WTC11 (cell line): ENCODE data around the gene LDLRAD2. TPM values are rescaled to one million over a fixed set of nuclear protein-coding genes. Genes with fewer than 3 reads are reported as not detected.

Source experiments
- ATAC-seq: fragments of 200-7000 bp; cut with Tn5 transposase; 2 replicates; pipeline ENCODE4 v1.10.0; 2021; ENCODE audit warnings: mild to moderate bottlenecking, moderate library complexity
- CTCF ChIA-PET: fragments of 300-600 bp; sonication (Branson Sonifier 250); formaldehyde crosslinking; loops from one replicate; lab custom pipeline; 2021; ENCODE audit warnings: antibody characterized with exemption; lab: Charles Lee
- POLR2A ChIA-PET: fragments of 350-600 bp; sonication (Branson Sonifier 250); formaldehyde crosslinking; loops from one replicate; lab custom pipeline; 2021; ENCODE audit warnings: antibody characterized with exemption; lab: Charles Lee
- DNase-seq: peaks from one replicate; pipeline ENCODE4 v3.0.0; 2021; ENCODE audit warnings: low spot score
- H3K27ac Mint-ChIP-seq: 2 replicates; pipeline ENCODE4 v1.8.0; 2021; ENCODE audit warnings: mixed read lengths
- H3K27me3 Mint-ChIP-seq: 2 replicates; pipeline ENCODE4 v1.8.0; 2021; ENCODE audit warnings: low read depth, mild to moderate bottlenecking, moderate library complexity, mixed read lengths
- H3K36me3 Mint-ChIP-seq: 2 replicates; pipeline ENCODE4 v1.8.0; 2021; ENCODE audit warnings: mixed read lengths
- H3K4me1 Mint-ChIP-seq: 2 replicates; pipeline ENCODE4 v1.8.0; 2022; ENCODE audit warnings: mixed read lengths
- H3K4me3 Mint-ChIP-seq: 2 replicates; pipeline ENCODE4 v1.8.0; 2021; ENCODE audit warnings: mild to moderate bottlenecking, moderate library complexity, mixed read lengths
- H3K9me3 Mint-ChIP-seq: 2 replicates; pipeline ENCODE4 v1.8.0; 2021; ENCODE audit warnings: mixed read lengths
- CBFB ChIP-seq: sonication (generic); formaldehyde crosslinking; IDR thresholded peaks from 2 replicates; pipeline ENCODE4 v1.8.1; 2022; ENCODE audit warnings: mild to moderate bottlenecking, low read depth, missing genetic modification reagents
- ETV6 ChIP-seq: sonication (generic); formaldehyde crosslinking; IDR thresholded peaks from 2 replicates; pipeline ENCODE4 v1.8.1; 2022; ENCODE audit warnings: mild to moderate bottlenecking, missing genetic modification reagents
- HMGA2 ChIP-seq: fragments of 250-450 bp; sonication (Bioruptor Pico); IDR thresholded peaks from 2 replicates; pipeline ENCODE4 v1.4.0; 2021; ENCODE audit warnings: mild to moderate bottlenecking, moderate library complexity
- MYBL2 ChIP-seq: sonication (generic); formaldehyde crosslinking; IDR thresholded peaks from 2 replicates; pipeline ENCODE4 v1.8.1; 2023; ENCODE audit warnings: mild to moderate bottlenecking, moderate library complexity, missing genetic modification reagents
- NFYB ChIP-seq: sonication (generic); formaldehyde crosslinking; conservative IDR thresholded peaks from 2 replicates; pipeline ENCODE4 v1.8.0; 2022; ENCODE audit warnings: low read depth, missing genetic modification reagents
- NR3C1 ChIP-seq: sonication (generic); formaldehyde crosslinking; conservative IDR thresholded peaks from 2 replicates; pipeline ENCODE4 v1.8.1; 2023; ENCODE audit warnings: low read depth, mild to moderate bottlenecking, missing genetic modification reagents
- OVOL2 ChIP-seq: fragments of 250-450 bp; sonication (Bioruptor Pico); IDR thresholded peaks from 2 replicates; pipeline ENCODE4 v1.9.0; 2021; ENCODE audit warnings: mild to moderate bottlenecking, borderline replicate concordance
- RELA ChIP-seq: sonication (generic); formaldehyde crosslinking; IDR thresholded peaks from 2 replicates; pipeline ENCODE4 v1.8.1; 2022; ENCODE audit warnings: missing genetic modification reagents, mild to moderate bottlenecking, borderline replicate concordance
- ZNF232 ChIP-seq: sonication (generic); formaldehyde crosslinking; IDR thresholded peaks from 2 replicates; pipeline ENCODE4 v1.8.0; 2022; ENCODE audit warnings: mild to moderate bottlenecking, missing genetic modification reagents
- ZNF263 ChIP-seq: sonication (generic); formaldehyde crosslinking; IDR thresholded peaks from 2 replicates; pipeline ENCODE4 v1.8.1; 2022; ENCODE audit warnings: low read depth, mild to moderate bottlenecking, moderate library complexity, missing genetic modification reagents
- total RNA-seq: library from RNA; stranded (reverse); gene quantifications from 3 replicates; pipeline ENCODE4 v1.2.3, GENCODE V29; 2021
- TF ChIP-seq, protein P1 (sequence below): sonication (generic); formaldehyde crosslinking; IDR thresholded peaks from 2 replicates; pipeline ENCODE4 v1.8.1; 2022; ENCODE audit warnings: low read depth, missing genetic modification reagents, borderline replicate concordance
- TF ChIP-seq, protein P2 (sequence below): fragments of 250-450 bp; sonication (Bioruptor Pico); IDR thresholded peaks from 2 replicates; pipeline ENCODE4 v1.9.0; 2021; ENCODE audit warnings: mild to moderate bottlenecking
- TF ChIP-seq, protein P3 (sequence below): sonication (generic); formaldehyde crosslinking; IDR thresholded peaks from 2 replicates; pipeline ENCODE4 v1.8.1; 2022; ENCODE audit warnings: low read depth, mild to moderate bottlenecking, moderate library complexity, missing genetic modification reagents, borderline replicate concordance
- TF ChIP-seq, protein P4 (sequence below): sonication (generic); formaldehyde crosslinking; IDR thresholded peaks from 2 replicates; pipeline ENCODE4 v1.8.0; 2022; ENCODE audit warnings: mild to moderate bottlenecking, missing genetic modification reagents
- TF ChIP-seq, protein P5 (sequence below): sonication (generic); formaldehyde crosslinking; IDR thresholded peaks from 2 replicates; pipeline ENCODE4 v1.8.0; 2022; ENCODE audit warnings: mild to moderate bottlenecking, missing genetic modification reagents
- TF ChIP-seq, protein P6 (sequence below): sonication (generic); formaldehyde crosslinking; IDR thresholded peaks from 2 replicates; pipeline ENCODE4 v1.8.1; 2023; ENCODE audit warnings: mild to moderate bottlenecking, missing genetic modification reagents

LDLRAD2 gene
- total RNA-seq, 1 experiment from 2014 or later: 0.63 TPM

DNA sequence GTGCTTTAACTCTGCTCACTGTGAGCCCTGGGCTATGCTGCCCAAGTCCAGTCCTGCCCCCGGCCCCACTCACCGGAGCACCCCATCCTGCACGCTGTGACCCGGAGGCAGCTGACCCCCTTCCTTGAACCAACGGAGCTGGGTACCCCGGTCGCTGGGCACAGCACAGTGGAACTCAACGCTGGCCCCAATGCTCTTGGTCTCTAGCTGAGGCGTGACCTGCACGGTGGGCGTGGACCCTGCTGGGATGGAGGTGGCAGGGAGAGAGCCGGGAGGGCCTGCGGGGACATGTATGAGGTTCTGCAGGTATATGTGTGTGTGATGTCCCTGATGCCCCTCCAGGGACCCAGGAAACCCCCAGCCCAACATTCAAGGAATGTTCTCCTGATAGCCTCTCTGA, 24.7 kb downstream of the LDLRAD2 start:
- Mint-ChIP-seq H3K9me3 (peaks cover 19% of the 10 kb centered on the region), H3K4me3 (no peak overlapping the region), H3K27ac (no peak overlapping the region), H3K36me3 (peaks cover 69% of the 10 kb centered on the region), H3K27me3 (no peaks in the 10 kb centered on the region), H3K4me1 (no peaks in the 10 kb centered on the region)
- TF ChIP-seq, protein P1, sequence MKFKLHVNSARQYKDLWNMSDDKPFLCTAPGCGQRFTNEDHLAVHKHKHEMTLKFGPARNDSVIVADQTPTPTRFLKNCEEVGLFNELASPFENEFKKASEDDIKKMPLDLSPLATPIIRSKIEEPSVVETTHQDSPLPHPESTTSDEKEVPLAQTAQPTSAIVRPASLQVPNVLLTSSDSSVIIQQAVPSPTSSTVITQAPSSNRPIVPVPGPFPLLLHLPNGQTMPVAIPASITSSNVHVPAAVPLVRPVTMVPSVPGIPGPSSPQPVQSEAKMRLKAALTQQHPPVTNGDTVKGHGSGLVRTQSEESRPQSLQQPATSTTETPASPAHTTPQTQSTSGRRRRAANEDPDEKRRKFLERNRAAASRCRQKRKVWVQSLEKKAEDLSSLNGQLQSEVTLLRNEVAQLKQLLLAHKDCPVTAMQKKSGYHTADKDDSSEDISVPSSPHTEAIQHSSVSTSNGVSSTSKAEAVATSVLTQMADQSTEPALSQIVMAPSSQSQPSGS (CRISPR knock-in tag): no peak
- TF ChIP-seq, protein P2, sequence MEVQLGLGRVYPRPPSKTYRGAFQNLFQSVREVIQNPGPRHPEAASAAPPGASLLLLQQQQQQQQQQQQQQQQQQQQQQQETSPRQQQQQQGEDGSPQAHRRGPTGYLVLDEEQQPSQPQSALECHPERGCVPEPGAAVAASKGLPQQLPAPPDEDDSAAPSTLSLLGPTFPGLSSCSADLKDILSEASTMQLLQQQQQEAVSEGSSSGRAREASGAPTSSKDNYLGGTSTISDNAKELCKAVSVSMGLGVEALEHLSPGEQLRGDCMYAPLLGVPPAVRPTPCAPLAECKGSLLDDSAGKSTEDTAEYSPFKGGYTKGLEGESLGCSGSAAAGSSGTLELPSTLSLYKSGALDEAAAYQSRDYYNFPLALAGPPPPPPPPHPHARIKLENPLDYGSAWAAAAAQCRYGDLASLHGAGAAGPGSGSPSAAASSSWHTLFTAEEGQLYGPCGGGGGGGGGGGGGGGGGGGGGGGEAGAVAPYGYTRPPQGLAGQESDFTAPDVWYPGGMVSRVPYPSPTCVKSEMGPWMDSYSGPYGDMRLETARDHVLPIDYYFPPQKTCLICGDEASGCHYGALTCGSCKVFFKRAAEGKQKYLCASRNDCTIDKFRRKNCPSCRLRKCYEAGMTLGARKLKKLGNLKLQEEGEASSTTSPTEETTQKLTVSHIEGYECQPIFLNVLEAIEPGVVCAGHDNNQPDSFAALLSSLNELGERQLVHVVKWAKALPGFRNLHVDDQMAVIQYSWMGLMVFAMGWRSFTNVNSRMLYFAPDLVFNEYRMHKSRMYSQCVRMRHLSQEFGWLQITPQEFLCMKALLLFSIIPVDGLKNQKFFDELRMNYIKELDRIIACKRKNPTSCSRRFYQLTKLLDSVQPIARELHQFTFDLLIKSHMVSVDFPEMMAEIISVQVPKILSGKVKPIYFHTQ (CRISPR knock-in tag): no peak
- TF ChIP-seq, protein P3, sequence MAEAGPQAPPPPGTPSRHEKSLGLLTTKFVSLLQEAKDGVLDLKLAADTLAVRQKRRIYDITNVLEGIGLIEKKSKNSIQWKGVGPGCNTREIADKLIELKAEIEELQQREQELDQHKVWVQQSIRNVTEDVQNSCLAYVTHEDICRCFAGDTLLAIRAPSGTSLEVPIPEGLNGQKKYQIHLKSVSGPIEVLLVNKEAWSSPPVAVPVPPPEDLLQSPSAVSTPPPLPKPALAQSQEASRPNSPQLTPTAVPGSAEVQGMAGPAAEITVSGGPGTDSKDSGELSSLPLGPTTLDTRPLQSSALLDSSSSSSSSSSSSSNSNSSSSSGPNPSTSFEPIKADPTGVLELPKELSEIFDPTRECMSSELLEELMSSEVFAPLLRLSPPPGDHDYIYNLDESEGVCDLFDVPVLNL (CRISPR knock-in tag): no peak
- TF ChIP-seq ZNF263 (CRISPR knock-in tag) (no peak), RELA (CRISPR knock-in tag) (no peak), HMGA2 (CRISPR knock-in tag) (no peak), ZNF232 (CRISPR knock-in tag) (no peak), NR3C1 (CRISPR knock-in tag) (no peak), MYBL2 (CRISPR knock-in tag) (no peak), ETV6 (CRISPR knock-in tag) (no peak), OVOL2 (CRISPR knock-in tag) (no peak), CBFB (no peak), NFYB (CRISPR knock-in tag) (no peak)
- TF ChIP-seq, protein P4, sequence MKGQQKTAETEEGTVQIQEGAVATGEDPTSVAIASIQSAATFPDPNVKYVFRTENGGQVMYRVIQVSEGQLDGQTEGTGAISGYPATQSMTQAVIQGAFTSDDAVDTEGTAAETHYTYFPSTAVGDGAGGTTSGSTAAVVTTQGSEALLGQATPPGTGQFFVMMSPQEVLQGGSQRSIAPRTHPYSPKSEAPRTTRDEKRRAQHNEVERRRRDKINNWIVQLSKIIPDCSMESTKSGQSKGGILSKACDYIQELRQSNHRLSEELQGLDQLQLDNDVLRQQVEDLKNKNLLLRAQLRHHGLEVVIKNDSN (CRISPR knock-in tag): no peak
- TF ChIP-seq, protein P5, sequence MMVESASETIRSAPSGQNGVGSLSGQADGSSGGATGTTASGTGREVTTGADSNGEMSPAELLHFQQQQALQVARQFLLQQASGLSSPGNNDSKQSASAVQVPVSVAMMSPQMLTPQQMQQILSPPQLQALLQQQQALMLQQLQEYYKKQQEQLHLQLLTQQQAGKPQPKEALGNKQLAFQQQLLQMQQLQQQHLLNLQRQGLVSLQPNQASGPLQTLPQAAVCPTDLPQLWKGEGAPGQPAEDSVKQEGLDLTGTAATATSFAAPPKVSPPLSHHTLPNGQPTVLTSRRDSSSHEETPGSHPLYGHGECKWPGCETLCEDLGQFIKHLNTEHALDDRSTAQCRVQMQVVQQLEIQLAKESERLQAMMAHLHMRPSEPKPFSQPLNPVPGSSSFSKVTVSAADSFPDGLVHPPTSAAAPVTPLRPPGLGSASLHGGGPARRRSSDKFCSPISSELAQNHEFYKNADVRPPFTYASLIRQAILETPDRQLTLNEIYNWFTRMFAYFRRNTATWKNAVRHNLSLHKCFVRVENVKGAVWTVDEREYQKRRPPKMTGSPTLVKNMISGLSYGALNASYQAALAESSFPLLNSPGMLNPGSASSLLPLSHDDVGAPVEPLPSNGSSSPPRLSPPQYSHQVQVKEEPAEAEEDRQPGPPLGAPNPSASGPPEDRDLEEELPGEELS (CRISPR knock-in tag): no peak
- TF ChIP-seq, protein P6, sequence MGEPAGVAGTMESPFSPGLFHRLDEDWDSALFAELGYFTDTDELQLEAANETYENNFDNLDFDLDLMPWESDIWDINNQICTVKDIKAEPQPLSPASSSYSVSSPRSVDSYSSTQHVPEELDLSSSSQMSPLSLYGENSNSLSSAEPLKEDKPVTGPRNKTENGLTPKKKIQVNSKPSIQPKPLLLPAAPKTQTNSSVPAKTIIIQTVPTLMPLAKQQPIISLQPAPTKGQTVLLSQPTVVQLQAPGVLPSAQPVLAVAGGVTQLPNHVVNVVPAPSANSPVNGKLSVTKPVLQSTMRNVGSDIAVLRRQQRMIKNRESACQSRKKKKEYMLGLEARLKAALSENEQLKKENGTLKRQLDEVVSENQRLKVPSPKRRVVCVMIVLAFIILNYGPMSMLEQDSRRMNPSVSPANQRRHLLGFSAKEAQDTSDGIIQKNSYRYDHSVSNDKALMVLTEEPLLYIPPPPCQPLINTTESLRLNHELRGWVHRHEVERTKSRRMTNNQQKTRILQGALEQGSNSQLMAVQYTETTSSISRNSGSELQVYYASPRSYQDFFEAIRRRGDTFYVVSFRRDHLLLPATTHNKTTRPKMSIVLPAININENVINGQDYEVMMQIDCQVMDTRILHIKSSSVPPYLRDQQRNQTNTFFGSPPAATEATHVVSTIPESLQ: no peak
- DNase-seq (no peak), ATAC-seq (no peak)
- ChIA-PET CTCF (no interaction called here), POLR2A (no interaction called here)
